HG03432 (cell line): ENCODE measurements around the gene MAGI2.
"Not testable (repeated sequence)": the region's sequence is repeated elsewhere in the genome, so short reads cannot be mapped to it uniquely, and the experiment has no call there.

ENCODE experiments used
- ATAC-seq: cut with Tn5 transposase; IDR thresholded peaks from one replicate; pipeline ENCODE4 v1.9.1; 2021; ENCODE audit warnings: mild to moderate bottlenecking, moderate library complexity; ENCODE audit not compliant: unreplicated experiment

The MAGI2 gene

DNA sequence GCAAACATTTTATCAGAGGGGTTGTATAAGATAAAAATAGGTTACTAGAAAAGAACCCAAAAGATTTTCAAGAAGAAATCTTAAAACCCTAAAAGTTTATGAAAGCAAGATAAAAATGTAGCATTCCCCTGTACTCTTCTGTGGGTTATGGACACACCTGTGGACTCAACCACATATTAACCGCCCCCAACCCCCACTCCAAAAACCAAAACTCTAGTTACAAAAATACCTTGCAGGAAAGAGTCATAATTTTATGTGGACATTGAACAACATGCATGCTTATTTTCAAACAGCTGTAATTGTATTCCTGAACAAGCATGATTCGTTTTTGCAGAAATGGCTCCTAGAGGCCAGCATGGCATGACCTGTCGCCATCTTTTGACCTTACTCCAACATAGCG is 1188.0 kb downstream of the MAGI2 start:
- ATAC-seq, result no peak

DNA sequence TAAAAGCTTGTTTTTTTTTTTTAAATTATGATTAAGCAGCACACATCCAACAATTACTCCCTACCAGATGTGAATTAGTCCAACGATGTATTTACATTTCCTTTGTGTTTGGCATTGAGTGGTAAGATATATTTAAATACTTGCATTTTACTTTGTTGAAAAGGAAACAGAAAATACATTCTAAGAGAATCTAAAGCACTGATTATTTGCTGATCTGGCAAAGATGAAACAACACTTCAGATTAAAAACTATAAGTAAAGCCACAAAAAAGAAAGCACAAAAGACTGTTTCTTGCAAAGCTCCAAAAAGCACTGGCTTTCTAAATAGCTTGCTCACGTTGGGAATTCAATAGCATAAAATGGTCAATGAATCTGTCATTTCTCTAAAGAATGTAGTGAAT is 1188.4 kb downstream of the MAGI2 start:
- no peak for ATAC-seq

DNA sequence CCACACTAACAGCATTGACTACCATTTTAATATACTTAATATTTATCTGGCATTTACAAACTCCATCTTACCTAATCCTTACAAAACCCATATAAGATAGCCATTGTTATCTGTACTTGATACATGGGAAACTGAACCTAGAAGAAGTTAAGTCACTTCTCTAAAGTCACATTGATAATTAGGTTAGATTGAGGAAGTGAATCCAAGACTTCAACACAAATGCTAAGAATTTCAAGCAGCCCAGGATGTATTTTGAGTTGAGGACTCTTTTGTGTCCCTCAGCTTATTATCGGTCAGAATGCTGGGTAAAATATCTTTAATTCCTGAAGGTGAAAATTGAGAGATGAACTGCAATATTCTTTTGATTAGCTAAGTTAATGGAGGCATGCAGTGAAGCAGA is 1189.4 kb downstream of the MAGI2 start:
- ATAC-seq, result no peak

DNA sequence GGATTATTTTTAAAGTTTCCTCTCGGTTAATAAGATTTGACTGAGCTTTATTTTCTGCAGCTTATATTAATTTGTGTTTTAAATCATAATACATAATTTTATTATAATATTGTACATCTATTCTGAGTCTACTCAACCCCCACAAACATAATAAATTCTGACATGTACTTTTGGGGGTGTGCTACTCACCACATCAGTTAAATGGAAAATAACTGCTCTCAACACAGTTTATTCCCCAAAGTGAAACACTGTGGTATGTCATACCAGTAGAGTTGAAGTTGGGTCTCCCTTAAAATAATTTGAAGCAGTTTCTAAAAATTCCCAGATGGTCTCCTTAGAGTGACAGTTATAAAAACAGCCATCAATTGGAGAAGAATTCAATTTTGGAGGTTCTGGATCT is 1191.7 kb downstream of the MAGI2 start:
- no peak for ATAC-seq

DNA sequence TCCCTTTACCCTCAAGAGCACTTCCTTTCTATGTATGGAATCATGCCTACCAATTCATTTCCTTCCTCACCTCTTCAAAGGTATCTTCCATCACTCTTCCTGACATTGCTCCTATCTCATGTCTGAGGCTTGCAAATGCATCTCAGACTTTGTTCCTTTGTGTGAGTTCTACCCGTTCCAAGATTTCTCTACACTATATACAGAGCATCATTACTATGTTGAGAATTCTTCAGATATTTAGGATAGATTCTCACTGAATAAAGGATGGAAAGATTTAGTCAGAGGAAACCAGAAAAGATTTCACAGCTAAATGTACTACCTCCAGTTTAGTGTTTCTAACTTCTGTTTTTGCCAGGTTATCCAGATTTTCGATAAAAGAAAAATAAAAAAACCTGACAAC is 1192.2 kb downstream of the MAGI2 start:
- ATAC-seq, result no peak

DNA sequence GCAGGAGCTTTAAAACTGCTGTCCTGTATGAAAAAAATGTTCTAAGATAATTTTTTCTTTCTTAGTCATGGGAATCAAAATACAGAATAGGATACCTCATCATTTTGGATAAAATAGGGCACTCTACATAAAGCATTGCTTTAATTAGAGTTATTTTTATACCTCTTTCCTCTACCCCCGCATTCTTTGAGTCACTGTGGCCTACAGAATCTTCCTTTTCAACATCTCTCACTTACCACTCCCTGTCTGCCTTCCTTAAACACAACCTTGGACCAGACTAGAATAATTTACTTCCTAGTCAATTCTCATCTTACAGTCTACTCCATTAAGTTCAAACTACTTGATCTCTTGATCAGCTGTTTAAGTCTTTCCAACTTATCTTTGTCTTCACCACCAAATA is 1192.6 kb downstream of the MAGI2 start:
- ATAC-seq, result no peak

DNA sequence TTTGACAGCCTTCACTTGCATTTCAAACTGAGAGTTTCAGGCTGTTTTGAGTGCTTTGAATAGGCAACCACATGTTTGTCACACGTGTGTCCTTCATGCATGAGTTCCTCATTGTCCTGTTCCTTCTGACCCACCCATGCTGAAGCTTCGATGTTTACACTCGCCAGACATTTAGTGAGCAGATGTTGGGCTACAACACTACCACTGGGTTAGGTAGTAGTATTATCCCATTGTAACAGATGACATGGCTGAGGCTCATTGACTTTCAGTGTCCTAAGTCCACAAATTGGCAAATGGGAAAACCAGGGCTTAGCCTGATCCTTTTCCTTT is 1198.8 kb downstream of the MAGI2 start:
- no peak for ATAC-seq

DNA sequence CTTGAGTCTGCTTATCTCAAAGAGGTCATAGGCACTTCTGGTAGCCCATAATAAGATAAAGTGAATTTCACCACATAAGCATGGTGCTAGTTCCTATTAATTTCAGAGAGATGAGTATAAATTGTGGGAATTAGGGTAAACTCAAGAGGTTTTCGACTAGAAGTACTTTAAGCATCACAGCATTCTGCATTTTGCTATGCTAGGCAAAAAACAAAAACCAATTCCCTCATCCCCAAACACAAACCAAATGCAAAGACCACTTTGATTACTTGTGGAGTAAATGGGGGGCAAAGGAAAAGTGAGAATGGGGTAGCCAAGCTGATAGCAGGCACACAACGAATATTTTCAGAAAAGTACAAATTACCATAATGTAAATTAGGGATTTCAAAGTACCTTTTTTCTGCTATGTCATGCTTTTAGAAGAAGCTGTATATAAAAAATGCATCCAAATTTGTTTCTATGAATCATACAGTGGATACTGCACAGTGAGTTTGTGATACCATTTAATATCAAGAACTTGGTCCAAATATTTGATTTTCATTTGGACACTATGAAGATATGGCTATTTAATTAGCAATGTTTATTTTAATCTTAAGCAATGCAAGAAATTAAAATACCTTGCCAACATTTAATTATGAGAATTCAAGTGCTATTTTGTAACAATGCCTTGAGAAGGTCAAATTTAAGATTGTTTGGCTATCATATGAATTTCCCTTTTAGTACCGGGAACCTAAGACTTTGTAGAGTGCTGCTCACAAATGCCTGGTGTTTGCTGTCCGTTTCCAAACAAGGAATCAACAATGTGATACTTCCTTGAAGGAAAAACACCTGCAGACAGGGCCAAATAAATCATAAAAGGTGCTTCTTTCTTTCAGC is 1199.4 kb downstream of the MAGI2 start:
- ATAC-seq, result no peak

DNA sequence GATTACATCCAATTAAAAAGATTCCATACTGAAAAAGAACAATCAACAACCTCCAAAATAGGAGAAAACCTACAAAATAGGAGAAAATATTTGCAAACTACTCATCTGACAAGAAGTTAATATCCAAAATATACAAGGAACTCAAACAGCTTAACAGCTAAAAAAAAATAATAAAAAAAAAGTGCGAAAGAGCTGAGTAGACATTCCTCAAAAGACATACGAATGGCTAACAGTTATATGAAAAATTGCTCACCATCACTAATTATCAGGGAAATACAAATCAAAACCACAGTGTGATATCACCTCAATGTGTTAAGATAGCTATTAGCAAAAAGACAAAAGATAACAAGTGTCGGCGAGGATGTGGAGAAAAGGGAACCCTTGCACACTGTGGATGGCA is 1204.6 kb downstream of the MAGI2 start:
- ATAC-seq, result no peak

DNA sequence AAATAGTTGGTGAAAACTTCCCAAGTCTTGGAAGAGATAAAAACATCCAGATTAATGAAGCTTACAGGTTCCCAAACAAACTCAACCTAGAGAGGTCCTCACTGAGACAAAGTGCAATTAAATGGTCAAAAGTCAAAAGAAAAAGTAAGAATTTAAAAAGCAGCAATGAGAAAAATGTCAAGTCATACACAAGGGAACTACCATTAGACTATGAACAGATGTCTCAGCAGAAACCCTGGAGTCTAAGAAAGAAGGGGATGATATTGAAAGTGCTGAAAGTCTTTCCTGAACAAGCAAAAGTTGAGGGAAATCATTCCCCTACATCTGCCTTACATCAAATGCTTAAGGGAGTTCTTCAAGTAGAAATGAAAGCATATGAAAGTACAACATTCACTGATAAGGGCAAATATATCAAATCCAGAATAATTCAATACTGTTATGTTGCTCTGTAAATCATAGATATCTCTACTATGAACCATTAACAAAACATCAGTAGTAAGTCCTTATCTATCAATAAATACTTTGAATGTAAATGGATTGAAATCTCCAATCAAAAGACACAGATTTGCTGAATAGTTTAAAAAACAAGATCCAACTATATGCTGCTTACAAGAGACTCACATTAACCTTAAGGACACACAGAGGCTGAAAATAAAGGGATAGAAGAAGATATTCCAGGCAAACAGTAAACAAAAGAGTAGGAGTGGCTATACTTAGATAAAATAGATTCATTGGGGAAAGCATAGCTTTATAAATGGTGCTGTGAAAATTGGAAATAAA is 1205.4 kb downstream of the MAGI2 start:
- no peak for ATAC-seq

DNA sequence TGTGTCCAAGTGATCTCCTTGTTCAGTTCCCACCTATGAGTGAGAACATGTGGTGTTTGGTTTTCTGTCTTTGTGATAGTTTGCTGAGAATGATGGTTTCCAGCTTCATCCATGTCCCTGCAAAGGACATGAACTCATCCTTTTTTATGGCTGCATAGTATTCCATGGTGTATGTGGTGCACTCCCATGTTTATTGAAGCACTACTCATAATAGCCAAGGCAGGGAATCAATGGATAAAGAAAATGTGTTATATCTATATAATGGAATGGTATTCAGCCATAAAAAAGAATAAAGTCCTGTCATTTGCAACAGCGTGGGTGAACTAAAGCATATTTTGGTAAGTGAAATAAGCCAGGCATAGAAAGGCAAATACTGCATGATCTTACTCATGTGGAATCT is 1213.3 kb downstream of the MAGI2 start:
- ATAC-seq, result not testable (repeated sequence)

DNA sequence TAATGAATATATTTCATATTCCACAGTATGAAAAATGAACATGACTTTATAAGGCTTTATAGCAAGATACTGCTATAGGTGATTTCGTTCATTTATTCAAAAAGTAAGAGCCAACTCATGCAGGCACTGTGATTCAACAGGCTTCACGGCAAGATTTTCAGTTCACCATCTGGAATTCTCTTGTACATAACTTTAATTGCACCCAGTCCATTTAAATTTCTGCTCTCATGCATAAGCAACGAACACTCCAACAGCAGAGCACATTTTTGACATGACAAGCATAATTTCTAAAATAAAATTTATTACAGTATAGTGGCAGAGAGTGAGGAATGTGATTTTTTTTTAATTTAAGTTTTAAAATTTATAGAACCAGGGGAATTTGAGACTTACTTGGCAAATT is 1218.8 kb downstream of the MAGI2 start:
- no peak for ATAC-seq

DNA sequence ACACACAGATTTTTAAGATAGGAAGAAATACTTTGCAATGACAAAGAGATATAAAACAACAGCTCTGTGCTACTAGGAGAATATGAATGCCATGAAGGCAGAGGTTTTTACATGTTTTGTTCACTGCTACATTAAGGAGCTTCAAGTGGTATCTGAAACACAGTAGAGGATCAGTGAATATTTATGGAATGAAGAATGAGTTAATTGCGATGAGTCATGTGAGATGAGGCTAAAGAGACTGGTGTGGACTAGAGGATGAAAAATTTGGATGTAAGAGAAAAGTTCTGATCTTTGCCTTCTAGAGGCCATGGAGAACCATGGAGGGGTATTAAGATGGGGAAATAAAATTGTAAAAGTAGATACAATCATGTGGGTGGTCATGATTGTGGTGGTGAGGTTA is 1220.7 kb downstream of the MAGI2 start:
- ATAC-seq, result no peak

DNA sequence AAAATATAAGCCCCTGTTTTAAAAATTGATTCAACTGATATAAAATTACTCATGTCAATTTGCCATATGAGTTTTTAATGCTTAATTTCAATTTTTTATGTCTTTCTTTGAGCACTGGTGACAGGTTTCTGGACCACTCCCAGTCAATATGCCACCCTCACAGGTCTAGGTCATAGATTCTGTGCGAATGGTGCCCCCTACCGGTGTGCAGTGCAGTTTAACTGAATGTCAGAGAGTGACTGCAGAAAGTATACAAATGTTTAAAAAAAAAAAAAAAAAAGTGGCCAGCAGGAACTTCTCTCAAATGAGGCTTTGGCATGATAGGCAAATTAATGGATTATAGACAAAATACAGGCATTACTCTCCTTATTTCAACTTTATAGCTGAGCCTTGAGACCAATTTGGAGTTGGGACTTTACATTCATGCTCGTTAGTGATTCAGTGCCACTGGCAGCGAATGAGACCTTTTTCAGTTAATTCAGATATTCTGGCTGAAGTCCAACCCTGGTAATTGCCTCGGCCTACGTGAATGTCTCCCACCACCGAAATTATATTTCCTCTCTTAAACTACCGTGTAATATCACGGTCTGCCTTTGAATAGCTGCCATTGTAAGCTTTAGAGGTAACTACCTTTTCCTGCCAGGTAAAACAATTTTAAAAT is 1227.3 kb downstream of the MAGI2 start:
- no peak for ATAC-seq

DNA sequence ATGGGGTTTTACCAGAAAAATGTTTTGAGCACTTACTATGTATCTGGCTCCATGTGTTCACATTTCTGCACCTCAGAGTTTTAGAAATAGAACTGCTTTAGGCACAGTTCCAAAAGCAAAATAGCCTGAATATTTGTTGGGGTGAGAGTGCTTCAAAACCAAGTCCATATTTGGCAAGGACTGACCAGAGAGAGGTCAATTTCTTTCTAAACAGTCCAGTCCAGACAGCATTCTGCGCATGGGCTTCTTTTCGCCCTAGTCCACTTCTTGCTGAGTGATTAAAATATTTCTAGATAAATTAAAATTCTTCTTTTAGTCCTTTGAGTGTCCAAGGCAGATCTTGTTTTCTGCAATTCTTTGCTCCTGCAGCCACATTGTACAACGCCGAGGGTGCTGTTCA is 1227.9 kb downstream of the MAGI2 start:
- ATAC-seq, result no peak

DNA sequence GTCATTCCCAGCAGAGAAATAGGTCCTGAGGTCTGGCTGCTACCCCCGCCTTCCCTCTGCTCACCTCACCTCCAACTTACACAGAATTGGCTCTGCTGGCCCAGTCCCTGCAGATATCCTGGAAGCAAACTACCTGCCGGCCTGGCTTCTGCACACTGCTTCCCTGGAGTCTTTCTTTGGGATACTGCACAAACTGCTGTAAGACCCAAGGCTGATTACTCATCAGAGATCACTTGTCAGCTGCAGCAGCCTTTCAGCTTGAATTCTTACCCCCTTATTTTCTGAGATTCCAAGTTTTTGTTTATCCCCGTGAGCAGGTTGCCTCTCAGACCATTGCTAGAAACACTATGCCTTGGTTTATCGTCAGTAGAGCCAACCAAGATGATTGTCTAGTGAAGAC is 1228.5 kb downstream of the MAGI2 start:
- no peak for ATAC-seq

DNA sequence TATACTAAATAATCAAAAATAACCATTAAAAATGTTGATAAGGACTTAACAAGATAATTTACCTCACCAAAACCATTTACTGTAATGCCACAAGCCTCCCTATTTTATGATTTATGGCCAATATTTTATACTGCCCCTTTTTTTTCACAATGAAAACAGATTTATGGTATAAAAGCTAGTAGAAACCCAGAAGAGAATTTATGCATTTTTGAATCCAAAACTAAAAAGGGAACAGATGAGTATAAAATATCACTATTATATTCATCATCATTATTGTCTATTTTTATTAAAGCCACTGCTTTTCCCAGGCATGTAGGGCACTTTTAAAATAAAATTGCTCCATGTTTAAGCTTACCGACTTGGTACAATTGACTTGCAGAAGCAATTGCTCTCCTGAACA is 1229.9 kb downstream of the MAGI2 start:
- no peak for ATAC-seq

DNA sequence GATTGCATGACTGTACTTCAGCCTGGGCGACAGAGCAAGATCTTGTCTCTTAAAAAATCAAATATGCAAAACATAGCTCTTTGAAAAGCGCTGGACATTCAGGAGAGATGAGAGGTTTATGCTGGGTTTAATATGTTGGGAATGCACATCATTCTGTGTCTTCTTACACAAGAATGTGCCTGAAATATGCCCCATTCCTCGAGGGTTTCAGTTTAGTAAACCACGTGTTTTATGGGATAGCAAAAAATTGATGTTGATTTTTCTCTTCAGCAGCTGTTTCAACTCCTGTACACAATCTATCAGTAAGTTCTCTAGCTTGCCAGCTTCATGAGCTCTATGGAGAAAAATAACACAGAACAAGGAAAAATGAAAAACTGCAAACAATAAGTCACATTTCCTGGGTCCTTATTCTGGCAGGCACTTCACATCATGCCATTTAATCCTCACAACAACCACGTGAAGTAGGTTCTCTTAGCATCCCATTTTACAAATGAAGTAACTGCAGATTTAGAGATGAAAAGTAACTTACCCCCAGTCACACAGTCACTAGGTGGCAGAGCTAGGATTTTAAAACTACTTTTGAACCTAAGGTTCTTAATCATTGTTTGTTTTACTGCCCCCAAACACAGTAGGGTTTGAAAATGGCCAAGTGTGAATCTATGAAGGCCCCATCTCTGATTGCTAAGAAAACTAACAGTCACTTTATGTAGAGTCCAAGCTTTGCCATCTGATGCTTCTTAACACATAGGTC is 1231.3 kb downstream of the MAGI2 start:
- no peak for ATAC-seq

DNA sequence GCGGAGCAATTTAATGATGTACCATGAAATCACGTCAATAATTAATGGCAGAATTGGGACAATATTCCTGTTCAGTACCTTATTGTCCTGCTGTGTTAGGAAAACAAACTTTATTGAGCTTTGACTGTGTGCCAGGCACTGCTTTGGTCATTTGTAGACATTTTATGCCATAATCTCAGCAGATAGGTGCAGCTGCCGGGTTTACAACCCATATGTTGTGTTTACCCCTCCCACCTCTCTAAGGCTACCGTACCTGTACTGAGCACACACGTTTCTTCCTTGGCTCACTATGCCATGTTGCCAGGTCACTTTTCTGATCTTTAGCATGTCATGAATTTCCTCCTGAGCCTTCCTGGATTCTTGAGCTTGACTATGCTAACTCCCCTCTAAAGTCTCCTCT is 1232.7 kb downstream of the MAGI2 start:
- ATAC-seq, result no peak

DNA sequence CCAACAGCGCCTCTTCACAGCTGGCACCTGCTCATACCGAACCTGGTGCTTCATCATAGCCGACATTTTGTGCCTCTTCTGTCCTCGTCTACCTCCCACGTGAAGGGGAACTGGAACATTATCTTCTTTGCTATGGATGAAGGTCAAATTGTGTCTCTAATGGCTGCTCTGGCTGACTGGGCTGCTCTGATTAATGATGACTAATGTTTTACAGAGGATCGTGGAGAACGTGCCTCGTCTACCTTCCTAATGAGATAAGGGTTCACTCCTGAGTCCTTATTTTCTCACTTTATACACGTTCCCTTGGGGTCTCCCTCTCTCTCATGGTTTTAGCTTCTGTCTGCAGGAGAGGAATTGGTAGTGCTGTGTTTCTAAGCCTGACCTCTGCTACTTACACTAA is 1234.6 kb downstream of the MAGI2 start:
- no peak for ATAC-seq

DNA sequence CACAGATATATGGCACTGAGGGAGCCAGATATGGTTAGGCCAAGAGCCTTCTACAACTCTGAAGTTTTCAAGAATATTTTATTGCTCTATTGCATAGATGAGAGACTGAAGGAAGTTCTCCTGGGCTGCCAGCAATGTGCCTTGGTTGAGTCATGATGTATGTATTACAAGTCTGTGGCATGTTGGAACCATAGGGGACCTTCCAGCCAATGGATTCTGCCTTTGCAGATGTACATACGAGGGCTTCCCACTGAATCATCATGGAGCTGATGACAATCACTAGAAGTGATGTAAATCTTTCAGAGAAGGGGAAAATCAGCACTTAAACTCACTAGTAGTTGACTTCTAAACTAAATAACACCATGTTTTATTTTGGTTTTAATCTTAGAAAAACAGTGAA is 1235.4 kb downstream of the MAGI2 start:
- no peak for ATAC-seq
